K562 (cell line): ENCODE measurements around the gene SERPINB11. TPM values are rescaled to one million over a fixed set of nuclear protein-coding genes. Genes with fewer than 3 reads are reported as not detected.

Source experiments
- ATAC-seq: fragments of 200-7000 bp; cut with Tn5 transposase; 3 replicates; pipeline ENCODE4 v1.9.1; 2020; ENCODE audit warnings: moderate library complexity
- BruUV-seq: library from RNA; stranded (reverse); fragments of 400-500 nt; replicated peaks from 2 replicates; lab custom pipeline; 2021; lab: Mats Ljungman, UMichigan
- CTCF ChIA-PET: fragments of 300-600 bp; formaldehyde crosslinking; extraction: SDS; loops from one replicate; lab custom pipeline; 2021; ENCODE audit warnings: low intra/inter-chr PET ratio; lab: Yijun Ruan, JAX
- POLR2A ChIA-PET: fragments of 300-600, 350-650 bp; sonication (Branson Sonifier 250); formaldehyde crosslinking; extraction: SDS; loops from one replicate; lab custom pipeline; 2021; ENCODE audit warnings: antibody characterized with exemption, inconsistent platforms; lab: Yijun Ruan, JAX
- DNase-seq, 4 experiments: peaks; one replicate each; pipeline versions ENCODE4 v3.0.0 to v3.0.0-alpha.2; 2011 to 2018; ENCODE audit warnings: low spot score in 3 of 4, mixed read lengths in 3 of 4; ENCODE audit errors: extremely low read depth in 1 of 4
- FAIRE-seq: peaks from 2 replicates; lab custom pipeline; 2011; peaks lifted over from hg19 to GRCh38; lab: Jason Lieb, UNC
- H2AFZ ChIP-seq: 2 replicates; pipeline ENCODE4 v1.6.0; 2011; ENCODE audit warnings: low read depth, low read length, control low read depth, inconsistent platforms
- H3K27ac ChIP-seq: fragments of 200-600 bp; 3 replicates; pipeline ENCODE4 v1.8.0; 2011; ENCODE audit warnings: low read depth, mild to moderate bottlenecking, control low read depth, inconsistent platforms, low read length, moderate library complexity, mixed read lengths; ENCODE audit errors: extremely low read depth
- H3K27me3 ChIP-seq, 2 experiments: fragments of 300-600 bp in 1 of 2; 2 replicates in 1 of 2; 3 replicates in 1 of 2; pipeline versions ENCODE4 v1.6.0 to v1.8.0; 2011; ENCODE audit warnings: inconsistent platforms in 2 of 2, low read length in 2 of 2, mild to moderate bottlenecking in 1 of 2, mixed read lengths in 1 of 2, moderate library complexity in 1 of 2; ENCODE audit not compliant: control insufficient read depth in 2 of 2, insufficient read depth in 2 of 2
- H3K36me3 ChIP-seq: fragments of 300-600 bp; 3 replicates; pipeline ENCODE4 v1.8.0; 2011; ENCODE audit warnings: mild to moderate bottlenecking, low read length, inconsistent platforms; ENCODE audit not compliant: control insufficient read depth, insufficient read depth
- H3K4me1 ChIP-seq, 2 experiments: fragments of 200-600 bp in 1 of 2; replicated peaks in 1 of 2; 2 replicates in 1 of 2; 3 replicates in 1 of 2; pipeline versions ENCODE4 v1.5.1 to v1.8.0; 2011; ENCODE audit warnings: inconsistent platforms in 2 of 2, low read length in 2 of 2, mild to moderate bottlenecking in 1 of 2, mixed read lengths in 1 of 2, moderate library complexity in 1 of 2; ENCODE audit not compliant: control insufficient read depth in 2 of 2, insufficient read depth in 2 of 2
- H3K4me2 ChIP-seq: 2 replicates; pipeline ENCODE4 v1.6.1; 2011; ENCODE audit warnings: low read length, control low read depth, inconsistent platforms, mixed read lengths; ENCODE audit not compliant: insufficient read depth
- H3K4me3 ChIP-seq: fragments of 200-600 bp; sonication (generic), shearing (Covaris generic); 2 replicates; pipeline ENCODE4 v1.5.1; 2016; ENCODE audit warnings: control low read depth, inconsistent platforms
- H3K79me2 ChIP-seq: fragments of 200-600 bp; 3 replicates; pipeline ENCODE4 v1.8.0; 2011; ENCODE audit warnings: low read length, inconsistent platforms; ENCODE audit not compliant: control insufficient read depth, insufficient read depth
- H3K9ac ChIP-seq, 2 experiments: 2 replicates each; pipeline versions ENCODE4 v1.6.0 to v1.6.1; 2011; ENCODE audit warnings: low read depth in 2 of 2, low read length in 2 of 2, control low read depth in 1 of 2, inconsistent platforms in 1 of 2, mild to moderate bottlenecking in 1 of 2, mixed read lengths in 1 of 2; ENCODE audit not compliant: insufficient read depth in 1 of 2
- H3K9me1 ChIP-seq: one replicate; pipeline ENCODE4 v1.6.0; 2011; ENCODE audit warnings: inconsistent platforms, mild to moderate bottlenecking, low read length, moderate library complexity; ENCODE audit not compliant: control insufficient read depth, insufficient read depth
- H3K9me3 ChIP-seq: replicated peaks from 2 replicates; pipeline ENCODE4 v1.5.1; 2011; ENCODE audit warnings: low read depth, low read length, inconsistent platforms; ENCODE audit not compliant: control insufficient read depth, insufficient read depth
- H4K20me1 ChIP-seq: replicated peaks from 2 replicates; pipeline ENCODE4 v1.6.1; 2011; ENCODE audit warnings: low read length, inconsistent platforms, mixed read lengths; ENCODE audit not compliant: control insufficient read depth, insufficient read depth
- DDX20 ChIP-seq: fragments of 450-650 bp; IDR thresholded peaks from 2 replicates; pipeline ENCODE4 v1.6.1; 2016; ENCODE audit warnings: missing genetic modification characterization, low read depth, mild to moderate bottlenecking, missing compliant biosample characterization, moderate library complexity
- ILK ChIP-seq: fragments of 450-650 bp; IDR thresholded peaks from 2 replicates; pipeline ENCODE4 v1.6.1; 2016; ENCODE audit warnings: missing genetic modification characterization, low read depth, mild to moderate bottlenecking, missing compliant biosample characterization, moderate library complexity, borderline replicate concordance
- MAFF ChIP-seq: IDR thresholded peaks from 2 replicates; pipeline ENCODE4 v1.6.1; 2012; ENCODE audit warnings: low read length, improper control_type of control experiment
- OTX1 ChIP-seq: fragments of 450-650 bp; formaldehyde crosslinking; IDR thresholded peaks from 2 replicates; pipeline ENCODE4 v1.4.0; 2022; ENCODE audit warnings: mild to moderate bottlenecking
- RAD21 ChIP-seq, 2 experiments: fragments of 250-450 bp in 1 of 2; fragments of 450-650 bp in 1 of 2; sonication (Bioruptor Pico) in 1 of 2; formaldehyde crosslinking in 1 of 2; IDR thresholded peaks in 1 of 2; conservative IDR thresholded peaks in 1 of 2; 2 replicates each; pipeline versions ENCODE4 v1.4.0 to v1.8.0; 2020 to 2022; ENCODE audit warnings: mild to moderate bottlenecking in 2 of 2, moderate library complexity in 1 of 2
- RFX5 ChIP-seq: IDR thresholded peaks from 2 replicates; pipeline ENCODE4 v1.6.1; 2011; ENCODE audit warnings: low read depth, mild to moderate bottlenecking, improper control_type of control experiment, low read length
- TCF3 ChIP-seq: sonication (generic); formaldehyde crosslinking; IDR thresholded peaks from 2 replicates; pipeline ENCODE4 v1.4.0; 2020; ENCODE audit warnings: mild to moderate bottlenecking, missing genetic modification reagents
- TEAD4 ChIP-seq, 2 experiments: sonication (generic) in 1 of 2; formaldehyde crosslinking in 1 of 2; IDR thresholded peaks; 2 replicates each; pipeline versions ENCODE4 v1.6.1 to v1.8.0; 2012 to 2022; ENCODE audit warnings: borderline replicate concordance in 1 of 2, inconsistent platforms in 1 of 2, low read length in 1 of 2, mild to moderate bottlenecking in 1 of 2, missing genetic modification reagents in 1 of 2
- ZNF76 ChIP-seq: fragments of 250-450 bp; sonication (Bioruptor Pico); IDR thresholded peaks from 2 replicates; pipeline ENCODE4 v1.4.0; 2020; ENCODE audit warnings: mild to moderate bottlenecking, moderate library complexity, borderline replicate concordance
- WGBS: fragments of 100-300 bp; shearing (Covaris generic); methylation state at CpG from one replicate; pipeline ENCODE4 v1.1.6; 2016; ENCODE audit warnings: low coverage, mixed read lengths; ENCODE audit not compliant: insufficient coverage; ENCODE audit errors: missing lambda C conversion rate; 5-methylcytosine and 5-hydroxymethylcytosine counted together
- in situ Hi-C: fragments of 300-500 bp; cut with MboI; formaldehyde crosslinking; loops from 4 replicates; pipeline ENCODE4 v1.15.0; 2018; ENCODE audit warnings: inconsistent platforms, mixed read lengths
- intact Hi-C: fragments of 100-400 bp; cut with micrococcal nuclease; formaldehyde crosslinking; loops from 2 replicates; pipeline ENCODE4 v1.14.2; 2022
- polyA plus RNA-seq, 8 experiments: library from polyadenylated mRNA; depleted of rRNA in 4 of 8; stranded (reverse) in 5 of 8; unstranded in 3 of 8; fragments of >200 nt; fragmentation: Nextera tagmentation in 2 of 8; fragmentation: Illumina TruSeq in 1 of 8; extraction: Ambion mirVana in 2 of 8; extraction: Trizol in 1 of 8; gene quantifications; 2 replicates each; pipeline versions ENCODE4 v1.2.1 to v1.2.3, GENCODE V29; 2011 to 2014; ENCODE audit warnings: inconsistent platforms in 1 of 8, missing spikeins in 1 of 8
- total RNA-seq, 7 experiments: library from RNA; depleted of rRNA in 6 of 7; stranded (reverse); fragments of >200 nt in 6 of 7; fragmentation: Illumina TruSeq in 2 of 7; extraction: Trizol in 2 of 7; gene quantifications; 2 replicates each; pipeline versions ENCODE4 v1.2.1 to v1.2.3, GENCODE V29; 2011 to 2021; ENCODE audit warnings: low replicate concordance in 1 of 7
- TF ChIP-seq, protein P1 (sequence below): fragments of 250-450 bp; sonication (Bioruptor Pico); IDR thresholded peaks from 2 replicates; pipeline ENCODE4 v1.4.0; 2020; ENCODE audit warnings: mild to moderate bottlenecking, moderate library complexity

The SERPINB11 gene
- total and polyA plus RNA-seq, 9 of the 15 experiments (the other 6 are each of a cell fraction or from before 2014, with no cell fraction given) = not detected

DNA sequence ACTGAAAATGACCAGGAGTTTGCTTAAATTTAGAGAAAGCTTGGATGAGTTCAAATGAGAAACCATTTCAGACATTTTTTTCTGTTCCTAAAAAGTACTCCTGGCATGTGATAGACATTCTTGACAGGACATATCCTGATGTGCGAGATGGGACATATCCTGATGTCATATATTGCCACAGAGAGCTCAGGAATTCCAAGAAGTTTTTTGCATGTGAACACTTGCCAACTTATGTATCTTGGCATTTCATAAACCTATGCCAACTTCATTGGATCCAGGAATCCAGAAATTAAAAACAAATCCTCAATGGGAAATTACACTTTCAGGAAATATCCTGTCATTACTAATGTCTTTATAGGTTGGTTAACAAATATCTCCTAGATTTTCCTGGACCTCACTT lies 38.2 kb upstream of the SERPINB11 start:
- no peak for TF ChIP-seq DDX20 (tag)
- no peak overlapping the region for H3K4me2 ChIP-seq
- no peaks in the 10 kb centered on the region for H3K9me3 ChIP-seq
- H3K4me1 ChIP-seq = no peaks in the 10 kb centered on the region
- no peak overlapping the region for H3K27ac ChIP-seq
- no peaks in the 10 kb centered on the region for H3K36me3 ChIP-seq
- no peak for FAIRE-seq
- intact Hi-C loops = no loop called here
- DNase-seq = no peak
- ChIA-PET POLR2A (no interaction called here), CTCF (no interaction called here)
- H3K79me2 ChIP-seq = no peaks in the 10 kb centered on the region
- in situ Hi-C loops = no loop called here
- no peak overlapping the region for H3K9ac ChIP-seq
- no peak overlapping the region for H3K4me3 ChIP-seq
- 0% methylated on average over 1 of the region's 1 CpG for WGBS
- H2AFZ ChIP-seq = no peak overlapping the region
- H3K9me1 ChIP-seq = no peaks in the 10 kb centered on the region
- H4K20me1 ChIP-seq = no peaks in the 10 kb centered on the region
- no peak for ATAC-seq
- BruUV-seq = no TSS peak
- no peaks in the 10 kb centered on the region for H3K27me3 ChIP-seq

DNA sequence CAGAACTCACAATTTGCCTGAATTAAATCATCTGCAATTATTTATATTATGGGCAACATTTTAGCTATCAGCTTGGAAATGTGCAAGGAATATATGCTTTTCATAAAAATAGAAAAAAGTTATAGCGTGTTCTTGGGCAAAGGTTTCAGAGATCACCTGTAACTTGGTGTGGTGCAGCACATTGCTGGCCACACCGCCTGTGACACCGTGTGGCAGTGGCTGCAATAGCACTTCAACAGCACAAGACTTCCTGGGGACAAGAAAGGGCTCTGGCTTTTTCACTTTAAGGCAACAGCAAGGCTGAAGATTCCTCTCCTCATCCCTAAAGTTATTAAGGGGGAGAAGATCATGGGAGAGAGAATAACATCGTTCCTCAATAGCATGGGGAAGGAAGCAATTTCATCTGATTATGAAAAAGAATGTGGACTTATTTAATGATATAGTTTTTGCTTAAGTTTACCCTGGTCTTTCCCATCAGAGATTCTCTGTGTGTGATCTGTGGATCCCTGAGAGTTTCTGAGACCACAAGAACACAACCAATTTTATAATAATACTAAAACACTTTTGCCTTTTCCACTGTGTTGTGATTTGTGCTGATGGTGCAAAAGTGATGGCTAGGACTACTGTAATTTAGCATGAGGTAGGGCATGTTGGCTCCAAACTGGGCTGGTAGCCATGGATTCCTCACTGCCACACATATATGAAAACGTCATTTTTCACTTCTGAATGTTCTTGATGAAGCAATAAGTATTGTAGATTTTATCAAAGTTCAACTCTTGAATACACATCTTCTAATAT lies 26.0 kb upstream of the SERPINB11 start:
- H2AFZ ChIP-seq = no peak overlapping the region
- no peak overlapping the region for H3K9ac ChIP-seq
- no peak for TF ChIP-seq ILK (tag)
- TF ChIP-seq RFX5 = no peak
- TF ChIP-seq OTX1 (CRISPR knock-in tag) = no peak
- TF ChIP-seq TEAD4 (IDR thresholded peaks at IDR 0.05; ENCODE audit: low read length) = no peak
- TF ChIP-seq TEAD4 (CRISPR knock-in tag; IDR thresholded peaks at IDR 0.05; ENCODE audit: borderline replicate concordance) = no peak
- peak; percentile 16; the same call in 1 of the 2 replicates for TF ChIP-seq MAFF
- no peak for TF ChIP-seq RAD21 (CRISPR knock-in tag; conservative IDR thresholded peaks at IDR 0.05 in 1 of 2, IDR thresholded peaks at IDR 0.05 in 1 of 2)
- no peak for TF ChIP-seq ZNF76 (CRISPR knock-in tag)
- TF ChIP-seq, protein P1, sequence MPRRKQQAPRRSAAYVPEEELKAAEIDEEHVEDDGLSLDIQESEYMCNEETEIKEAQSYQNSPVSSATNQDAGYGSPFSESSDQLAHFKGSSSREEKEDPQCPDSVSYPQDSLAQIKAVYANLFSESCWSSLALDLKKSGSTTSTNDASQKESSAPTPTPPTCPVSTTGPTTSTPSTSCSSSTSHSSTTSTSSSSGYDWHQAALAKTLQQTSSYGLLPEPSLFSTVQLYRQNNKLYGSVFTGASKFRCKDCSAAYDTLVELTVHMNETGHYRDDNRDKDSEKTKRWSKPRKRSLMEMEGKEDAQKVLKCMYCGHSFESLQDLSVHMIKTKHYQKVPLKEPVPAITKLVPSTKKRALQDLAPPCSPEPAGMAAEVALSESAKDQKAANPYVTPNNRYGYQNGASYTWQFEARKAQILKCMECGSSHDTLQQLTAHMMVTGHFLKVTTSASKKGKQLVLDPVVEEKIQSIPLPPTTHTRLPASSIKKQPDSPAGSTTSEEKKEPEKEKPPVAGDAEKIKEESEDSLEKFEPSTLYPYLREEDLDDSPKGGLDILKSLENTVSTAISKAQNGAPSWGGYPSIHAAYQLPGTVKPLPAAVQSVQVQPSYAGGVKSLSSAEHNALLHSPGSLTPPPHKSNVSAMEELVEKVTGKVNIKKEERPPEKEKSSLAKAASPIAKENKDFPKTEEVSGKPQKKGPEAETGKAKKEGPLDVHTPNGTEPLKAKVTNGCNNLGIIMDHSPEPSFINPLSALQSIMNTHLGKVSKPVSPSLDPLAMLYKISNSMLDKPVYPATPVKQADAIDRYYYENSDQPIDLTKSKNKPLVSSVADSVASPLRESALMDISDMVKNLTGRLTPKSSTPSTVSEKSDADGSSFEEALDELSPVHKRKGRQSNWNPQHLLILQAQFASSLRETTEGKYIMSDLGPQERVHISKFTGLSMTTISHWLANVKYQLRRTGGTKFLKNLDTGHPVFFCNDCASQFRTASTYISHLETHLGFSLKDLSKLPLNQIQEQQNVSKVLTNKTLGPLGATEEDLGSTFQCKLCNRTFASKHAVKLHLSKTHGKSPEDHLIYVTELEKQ (CRISPR knock-in tag) = no peak
- TF ChIP-seq TCF3 = no peak
- H3K4me2 ChIP-seq = no peak overlapping the region
- H3K27ac ChIP-seq = no peak overlapping the region
- H3K79me2 ChIP-seq = no peaks in the 10 kb centered on the region
- H3K9me3 ChIP-seq = no peaks in the 10 kb centered on the region
- in situ Hi-C loops = no loop called here
- H3K4me1 ChIP-seq = no peaks in the 10 kb centered on the region
- H3K36me3 ChIP-seq = no peaks in the 10 kb centered on the region
- no TSS peak for BruUV-seq
- no peak overlapping the region for H3K4me3 ChIP-seq
- FAIRE-seq = no peak
- POLR2A ChIA-PET = no interaction called here
- 3% methylated on average over 5 of the region's 5 CpGs for WGBS
- H3K27me3 ChIP-seq = no peaks in the 10 kb centered on the region
- H4K20me1 ChIP-seq = no peaks in the 10 kb centered on the region
- no peak for ATAC-seq
- intact Hi-C loops = no loop called here
- CTCF ChIA-PET = no interaction called here
- no peaks in the 10 kb centered on the region for H3K9me1 ChIP-seq
- no peak for DNase-seq
